B cell (primary cell): ENCODE measurements around the gene HEXIM1. TPM values are rescaled to one million over a fixed set of nuclear protein-coding genes. Genes with fewer than 3 reads are reported as not detected.

Source experiments
- ATAC-seq: fragments of 200-7000 bp; cut with Tn5 transposase; one replicate; pipeline ENCODE4 v1.10.0; 2021; ENCODE audit warnings: low read depth, mild to moderate bottlenecking, moderate number of reproducible peaks, moderate library complexity
- CTCF ChIA-PET: fragments of 350-600 bp; sonication (Branson Sonifier 250); formaldehyde crosslinking; loops from one replicate; lab custom pipeline; 2021; ENCODE audit warnings: antibody characterized with exemption, inconsistent platforms; lab: Charles Lee
- POLR2A ChIA-PET: fragments of 350-600 bp; sonication (Branson Sonifier 250); formaldehyde crosslinking; loops from one replicate; lab custom pipeline; 2021; ENCODE audit warnings: antibody characterized with exemption; lab: Charles Lee
- DNase-seq: peaks from one replicate; pipeline ENCODE4 v3.0.0; 2013
- H2AFZ ChIP-seq: 2 replicates; pipeline ENCODE4 v1.6.1; 2012; ENCODE audit warnings: mild to moderate bottlenecking, low read depth, low read length; ENCODE audit not compliant: insufficient read depth, poor library complexity, severe bottlenecking
- H3K27ac ChIP-seq, 2 donors: 1 replicate in 1 of 2; 2 replicates in 1 of 2; pipeline ENCODE4 v1.5.1; 2012 to 2013; ENCODE audit warnings: low read length in 2 of 2, mild to moderate bottlenecking in 2 of 2, moderate library complexity in 1 of 2
- H3K27me3 ChIP-seq, 4 experiments: fragments of 200-600 bp in 1 of 4; sonication (generic) in 1 of 4; replicated peaks in 1 of 4; 1 replicate in 2 of 4; 2 replicates in 2 of 4; pipeline versions ENCODE4 v1.6.1 to v1.7.0; 2013 to 2016; ENCODE audit warnings: low read length in 3 of 4, mild to moderate bottlenecking in 2 of 4, mixed read lengths in 1 of 4, moderate library complexity in 1 of 4; ENCODE audit not compliant: insufficient read depth in 4 of 4, control insufficient read depth in 3 of 4; ENCODE audit errors: control extremely low read depth in 1 of 4
- H3K36me3 ChIP-seq, 2 experiments: replicated peaks in 1 of 2; 1 replicate in 1 of 2; 2 replicates in 1 of 2; pipeline versions ENCODE4 v1.6.1 to v1.7.1; 2013; ENCODE audit warnings: low read length in 1 of 2; ENCODE audit not compliant: insufficient read depth in 2 of 2, control insufficient read depth in 1 of 2; ENCODE audit errors: control extremely low read depth in 1 of 2, extremely low read depth in 1 of 2
- H3K4me1 ChIP-seq, 2 donors: fragments of 200-600 bp in 1 of 2; sonication (generic) in 1 of 2; 1 replicate in 1 of 2; 2 replicates in 1 of 2; pipeline versions ENCODE4 v1.5.1 to v1.6.1; 2013 to 2017; ENCODE audit warnings: low read length in 2 of 2; ENCODE audit not compliant: control insufficient read depth in 2 of 2, insufficient read depth in 2 of 2
- H3K4me2 ChIP-seq: replicated peaks from 2 replicates; pipeline ENCODE3; 2012; ENCODE audit warnings: mild to moderate bottlenecking, low read depth, low read length; ENCODE audit not compliant: poor library complexity, severe bottlenecking
- H3K4me3 ChIP-seq, 5 experiments: fragments of 200-600 bp in 1 of 5; sonication (generic) in 1 of 5; 1 replicate in 3 of 5; 2 replicates in 2 of 5; pipeline versions ENCODE4 v1.5.1 to v1.7.0; 2011 to 2016; ENCODE audit warnings: low read length in 4 of 5, mild to moderate bottlenecking in 4 of 5, low read depth in 2 of 5, control low read depth in 1 of 5, moderate library complexity in 1 of 5; ENCODE audit not compliant: insufficient read depth in 1 of 5; ENCODE audit errors: control extremely low read depth in 1 of 5, extremely low read depth in 1 of 5
- H3K79me2 ChIP-seq: fragments of 200-600 bp; sonication (generic); one replicate; pipeline ENCODE4 v1.6.0; 2016; ENCODE audit warnings: low read length; ENCODE audit not compliant: control insufficient read depth, insufficient read depth
- H3K9ac ChIP-seq: fragments of 200-600 bp; sonication (generic); 2 replicates; pipeline ENCODE4 v1.6.1; 2017; ENCODE audit warnings: mild to moderate bottlenecking, low read length, moderate library complexity
- H3K9me3 ChIP-seq, 3 donors: one replicate each; pipeline versions ENCODE4 v1.6.1 to v1.7.1; 2013; ENCODE audit warnings: low read length in 2 of 3; ENCODE audit not compliant: control insufficient read depth in 2 of 3, insufficient read depth in 1 of 3; ENCODE audit errors: control extremely low read depth in 1 of 3
- H4K20me1 ChIP-seq: 2 replicates; pipeline ENCODE4 v1.6.0; 2012; ENCODE audit warnings: mild to moderate bottlenecking, low read length; ENCODE audit not compliant: insufficient read depth, control insufficient read depth, poor library complexity, severe bottlenecking
- H3K27ac Mint-ChIP-seq: one replicate; pipeline ENCODE4 v1.8.0; 2021; ENCODE audit warnings: mixed read lengths
- H3K27me3 Mint-ChIP-seq: one replicate; pipeline ENCODE4 v1.8.0; 2021; ENCODE audit warnings: mixed read lengths
- H3K4me1 Mint-ChIP-seq: one replicate; pipeline ENCODE4 v1.8.0; 2021; ENCODE audit warnings: mixed read lengths
- H3K4me3 Mint-ChIP-seq: one replicate; pipeline ENCODE4 v1.8.0; 2021; ENCODE audit warnings: mixed read lengths
- H3K9me3 Mint-ChIP-seq: one replicate; pipeline ENCODE4 v1.8.0; 2022; ENCODE audit warnings: mixed read lengths; ENCODE audit not compliant: insufficient read depth
- CTCF ChIP-seq: fragments of 200-600 bp; IDR thresholded peaks from one replicate; pipeline ENCODE4 v1.8.0; 2022; ENCODE audit warnings: antibody characterized with exemption, mild to moderate bottlenecking
- EZH2 ChIP-seq: IDR thresholded peaks from 2 replicates; pipeline ENCODE4 v1.6.1; 2012; ENCODE audit warnings: borderline replicate concordance, low read depth, mild to moderate bottlenecking, moderate library complexity, low read length; ENCODE audit not compliant: insufficient read depth, poor library complexity, severe bottlenecking
- WGBS: methylation state at CpG from one replicate; pipeline ENCODE4 v1.1.5; 2013; ENCODE audit warnings: missing lambda C conversion rate; ENCODE audit not compliant: insufficient coverage; 5-methylcytosine and 5-hydroxymethylcytosine counted together
- intact Hi-C: fragments of 100-400 bp; cut with micrococcal nuclease; formaldehyde crosslinking; loops from one replicate; pipeline ENCODE4 v1.10.0; 2022
- polyA plus RNA-seq: library from polyadenylated mRNA; depleted of rRNA; stranded (reverse); fragments of >200 nt; gene quantifications from 2 replicates; pipeline ENCODE4 v1.2.3, GENCODE V29; 2012
- total RNA-seq, 2 donors: library from RNA; stranded (reverse); fragments of 120-200 nt in 1 of 2; gene quantifications; 1 replicate in 1 of 2; 2 replicates in 1 of 2; pipeline versions ENCODE4 v1.2.3 to v1.2.4, GENCODE V29; 2013 to 2022

The HEXIM1 gene
- total and polyA plus RNA-seq, 2 donors (not counting 1 experiment from before 2014, with no cell fraction given): 23.7 to 48.9 TPM

GRCh38 chr17:45112559-45113423, 35.5 kb upstream of the HEXIM1 start:
- CTCF ChIA-PET: no interaction called here

More at GRCh38 chr17:45112559-45113423, 35.5 kb upstream of the HEXIM1 start:
- Mint-ChIP-seq H3K27ac (no peak overlapping the region), H3K4me3 (no peak overlapping the region), H3K4me1 (peaks cover 12% of the 10 kb centered on the region), H3K27me3 (no peaks in the 10 kb centered on the region), H3K9me3 (no peaks in the 10 kb centered on the region)
- Histone ChIP-seq H3K9ac (no peak overlapping the region), H3K4me1 (peaks cover 10 to 11% of the 10 kb centered on the region in 2 donors), H3K79me2 (no peaks in the 10 kb centered on the region), H3K27ac (no peak overlapping the region), H3K27me3 (no peaks in the 10 kb centered on the region), H2AFZ (no peak overlapping the region), H3K36me3 (peaks cover 0 to 6% of the 10 kb centered on the region in 2 experiments), H3K4me3 (no peak overlapping the region), H3K9me3 (no peaks in the 10 kb centered on the region), H4K20me1 (no peaks in the 10 kb centered on the region), H3K4me2 (no peak overlapping the region)
- TF ChIP-seq EZH2 (no peak), CTCF (no peak)
- DNase-seq (no peak), ATAC-seq (no peak)
- intact Hi-C loops: no loop called here
- POLR2A ChIA-PET: interaction anchor here (0.8 kb wide), 1 partner anchor 11 kb away, joined by 9 read pairs; no protein-coding TSS in a partner anchor
- 98% methylated on average over 15 of the region's 23 CpGs for WGBS
